SK-N-SH treated with all-trans-retinoic acid at 6 μM for 48 hours (cell line): ENCODE measurements around the gene TMPRSS5.

Experiments
- ARNTL ChIP-seq: fragments of 450-650 bp; formaldehyde crosslinking; IDR thresholded peaks from 2 replicates; pipeline ENCODE4 v1.5.0; 2020; ENCODE audit warnings: low read depth, mild to moderate bottlenecking, moderate library complexity, borderline replicate concordance
- CSDC2 ChIP-seq: fragments of 250-450 bp; sonication (Bioruptor Pico); IDR thresholded peaks from 2 replicates; pipeline ENCODE4 v1.5.0; 2020; ENCODE audit warnings: mild to moderate bottlenecking, moderate library complexity
- ISL1 ChIP-seq: fragments of 250-450 bp; sonication (Bioruptor Pico); IDR thresholded peaks from 2 replicates; pipeline ENCODE4 v2.1.2; 2022; ENCODE audit warnings: mild to moderate bottlenecking, moderate library complexity
- OSR1 ChIP-seq: fragments of 250-450 bp; sonication (Bioruptor Pico); IDR thresholded peaks from 2 replicates; pipeline ENCODE4 v1.8.0; 2022; ENCODE audit warnings: moderate library complexity, mild to moderate bottlenecking, inconsistent platforms
- PPARA ChIP-seq: fragments of 250-450 bp; sonication (Bioruptor Pico); IDR thresholded peaks from 2 replicates; pipeline ENCODE4 v1.5.0; 2020; ENCODE audit warnings: mild to moderate bottlenecking, borderline replicate concordance
- RARB ChIP-seq: fragments of 250-450 bp; sonication (Bioruptor Pico); IDR thresholded peaks from 2 replicates; pipeline ENCODE4 v1.8.0; 2021; ENCODE audit warnings: mild to moderate bottlenecking, moderate library complexity
- TOX ChIP-seq: fragments of 250-450 bp; sonication (Bioruptor Pico); IDR thresholded peaks from 2 replicates; pipeline ENCODE4 v1.8.0; 2021; ENCODE audit warnings: mild to moderate bottlenecking, moderate library complexity, borderline replicate concordance
- ZFP30 ChIP-seq: fragments of 450-650 bp; formaldehyde crosslinking; IDR thresholded peaks from 2 replicates; pipeline ENCODE4 v1.5.0; 2022; ENCODE audit warnings: mild to moderate bottlenecking, moderate library complexity
- TF ChIP-seq, protein P1 (sequence below): fragments of 250-450 bp; sonication (Bioruptor Pico); IDR thresholded peaks from 2 replicates; pipeline ENCODE4 v1.5.1; 2020; ENCODE audit warnings: low read depth, mild to moderate bottlenecking, moderate library complexity
- TF ChIP-seq, protein P2 (sequence below): fragments of 250-450 bp; sonication (Bioruptor Pico); IDR thresholded peaks from 2 replicates; pipeline ENCODE4 v1.8.0; 2021; ENCODE audit warnings: low read depth, mild to moderate bottlenecking, moderate library complexity, borderline replicate concordance
- TF ChIP-seq, protein P3 (sequence below): fragments of 250-450 bp; sonication (Bioruptor Pico); IDR thresholded peaks from 2 replicates; pipeline ENCODE4 v1.8.0; 2020; ENCODE audit warnings: mild to moderate bottlenecking, moderate library complexity, borderline replicate concordance

- TF ChIP-seq RARB (CRISPR knock-in tag), result no peak
- no peak for TF ChIP-seq ARNTL
- TF ChIP-seq ISL1 (CRISPR knock-in tag), result no peak
- TF ChIP-seq, protein P1, sequence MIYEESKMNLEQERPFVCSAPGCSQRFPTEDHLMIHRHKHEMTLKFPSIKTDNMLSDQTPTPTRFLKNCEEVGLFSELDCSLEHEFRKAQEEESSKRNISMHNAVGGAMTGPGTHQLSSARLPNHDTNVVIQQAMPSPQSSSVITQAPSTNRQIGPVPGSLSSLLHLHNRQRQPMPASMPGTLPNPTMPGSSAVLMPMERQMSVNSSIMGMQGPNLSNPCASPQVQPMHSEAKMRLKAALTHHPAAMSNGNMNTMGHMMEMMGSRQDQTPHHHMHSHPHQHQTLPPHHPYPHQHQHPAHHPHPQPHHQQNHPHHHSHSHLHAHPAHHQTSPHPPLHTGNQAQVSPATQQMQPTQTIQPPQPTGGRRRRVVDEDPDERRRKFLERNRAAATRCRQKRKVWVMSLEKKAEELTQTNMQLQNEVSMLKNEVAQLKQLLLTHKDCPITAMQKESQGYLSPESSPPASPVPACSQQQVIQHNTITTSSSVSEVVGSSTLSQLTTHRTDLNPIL (CRISPR knock-in tag), result no peak
- TF ChIP-seq, protein P2, sequence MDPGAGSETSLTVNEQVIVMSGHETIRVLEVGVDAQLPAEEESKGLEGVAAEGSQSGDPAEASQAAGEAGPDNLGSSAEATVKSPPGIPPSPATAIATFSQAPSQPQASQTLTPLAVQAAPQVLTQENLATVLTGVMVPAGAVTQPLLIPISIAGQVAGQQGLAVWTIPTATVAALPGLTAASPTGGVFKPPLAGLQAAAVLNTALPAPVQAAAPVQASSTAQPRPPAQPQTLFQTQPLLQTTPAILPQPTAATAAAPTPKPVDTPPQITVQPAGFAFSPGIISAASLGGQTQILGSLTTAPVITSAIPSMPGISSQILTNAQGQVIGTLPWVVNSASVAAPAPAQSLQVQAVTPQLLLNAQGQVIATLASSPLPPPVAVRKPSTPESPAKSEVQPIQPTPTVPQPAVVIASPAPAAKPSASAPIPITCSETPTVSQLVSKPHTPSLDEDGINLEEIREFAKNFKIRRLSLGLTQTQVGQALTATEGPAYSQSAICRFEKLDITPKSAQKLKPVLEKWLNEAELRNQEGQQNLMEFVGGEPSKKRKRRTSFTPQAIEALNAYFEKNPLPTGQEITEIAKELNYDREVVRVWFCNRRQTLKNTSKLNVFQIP, result no peak
- TF ChIP-seq ZFP30, result no peak
- no peak for TF ChIP-seq PPARA (CRISPR knock-in tag)
- no peak for TF ChIP-seq CSDC2 (CRISPR knock-in tag)
- no peak for TF ChIP-seq TOX (CRISPR knock-in tag)
- no peak for TF ChIP-seq OSR1 (CRISPR knock-in tag)
- TF ChIP-seq, protein P3, sequence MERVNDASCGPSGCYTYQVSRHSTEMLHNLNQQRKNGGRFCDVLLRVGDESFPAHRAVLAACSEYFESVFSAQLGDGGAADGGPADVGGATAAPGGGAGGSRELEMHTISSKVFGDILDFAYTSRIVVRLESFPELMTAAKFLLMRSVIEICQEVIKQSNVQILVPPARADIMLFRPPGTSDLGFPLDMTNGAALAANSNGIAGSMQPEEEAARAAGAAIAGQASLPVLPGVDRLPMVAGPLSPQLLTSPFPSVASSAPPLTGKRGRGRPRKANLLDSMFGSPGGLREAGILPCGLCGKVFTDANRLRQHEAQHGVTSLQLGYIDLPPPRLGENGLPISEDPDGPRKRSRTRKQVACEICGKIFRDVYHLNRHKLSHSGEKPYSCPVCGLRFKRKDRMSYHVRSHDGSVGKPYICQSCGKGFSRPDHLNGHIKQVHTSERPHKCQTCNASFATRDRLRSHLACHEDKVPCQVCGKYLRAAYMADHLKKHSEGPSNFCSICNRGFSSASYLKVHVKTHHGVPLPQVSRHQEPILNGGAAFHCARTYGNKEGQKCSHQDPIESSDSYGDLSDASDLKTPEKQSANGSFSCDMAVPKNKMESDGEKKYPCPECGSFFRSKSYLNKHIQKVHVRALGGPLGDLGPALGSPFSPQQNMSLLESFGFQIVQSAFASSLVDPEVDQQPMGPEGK (CRISPR knock-in tag), result no peak
These were observed 30.5 kb downstream of the TMPRSS5 start for GRCh38 chr11:113675565-113675964.
